ENCODE data around the gene RLN1. TPM values are rescaled to one million over a fixed set of nuclear protein-coding genes. Genes with fewer than 3 reads are reported as not detected.

Gene RLN1
- total and polyA plus RNA-seq, 2 of the 13 experiments (the other 11 are each of a cell fraction or from before 2014, with no cell fraction given) = not detected

DNA sequence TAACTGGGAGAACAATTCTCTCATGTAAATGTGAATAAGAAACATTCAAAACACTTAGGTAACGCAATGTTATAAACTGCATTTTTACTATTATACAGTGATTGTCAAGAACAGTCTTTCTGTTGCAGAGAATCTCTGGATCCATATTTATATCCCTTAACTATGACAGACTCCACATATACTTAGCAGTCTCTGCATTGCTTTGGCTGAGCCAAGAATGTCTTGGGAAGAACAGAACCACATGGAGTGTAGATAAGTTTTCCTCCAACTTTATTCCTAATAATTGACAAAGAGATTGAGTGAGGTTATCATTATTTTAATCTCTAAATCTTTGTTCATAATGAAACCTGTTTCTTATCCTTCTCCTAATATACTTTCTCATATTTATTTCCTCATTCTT is 15.6 kb upstream of the RLN1 start:
- POLR2A ChIA-PET = no interaction called here
- intact Hi-C loops (cut with micrococcal nuclease; ENCODE audit: unreplicated experiment) (no loop called here), in situ Hi-C loops (cut with HindIII; ENCODE audit: extremely low pct_ligation_motif_present, low pct_unique_long_range_greater_than_20kb) (no loop called here)
- BruUV-seq (replicated peaks) = no TSS peak
- Histone ChIP-seq H3K27me3 (ENCODE audit: control insufficient read depth in 1 of 2, insufficient read depth in 2 of 2, low read length in 2 of 2) (no peaks in the 10 kb centered on the region), H3K9ac (ENCODE audit: insufficient read depth, low read depth, low read length) (no peak overlapping the region), H3K4me3 (replicated peaks in 1 of 3; ENCODE audit: insufficient read depth in 1 of 3, low read depth in 2 of 3, low read length in 3 of 3) (no peak overlapping the region), H2AFZ (ENCODE audit: low read length) (no peak overlapping the region), H4K20me1 (ENCODE audit: insufficient read depth, low read length) (no peaks in the 10 kb centered on the region), H3K79me2 (ENCODE audit: insufficient read depth, low read length) (no peaks in the 10 kb centered on the region), H3K9me3 (ENCODE audit: low read length) (no peaks in the 10 kb centered on the region), H3K36me3 (replicated peaks in 1 of 2; ENCODE audit: control insufficient read depth in 1 of 2, insufficient read depth in 2 of 2, low read length in 2 of 2) (no peaks in the 10 kb centered on the region), H3K4me1 (ENCODE audit: insufficient read depth, low read length) (no peaks in the 10 kb centered on the region), H3K4me2 (ENCODE audit: low read depth, low read length) (no peak overlapping the region), H3K27ac (ENCODE audit: extremely low read length, insufficient read depth, low read length) (no peak overlapping the region)
- FAIRE-seq (no peak), ATAC-seq (no peak), DNase-seq (ENCODE audit: low spot score) (no peak)
- 93% methylated on average over 1 of the region's 1 CpG for WGBS (ENCODE audit: low lambda C conversion rate)
- CTCF ChIA-PET (ENCODE audit: low intra/inter-chr PET ratio, low total read pairs) = no interaction called here
- TF ChIP-seq, protein P1, sequence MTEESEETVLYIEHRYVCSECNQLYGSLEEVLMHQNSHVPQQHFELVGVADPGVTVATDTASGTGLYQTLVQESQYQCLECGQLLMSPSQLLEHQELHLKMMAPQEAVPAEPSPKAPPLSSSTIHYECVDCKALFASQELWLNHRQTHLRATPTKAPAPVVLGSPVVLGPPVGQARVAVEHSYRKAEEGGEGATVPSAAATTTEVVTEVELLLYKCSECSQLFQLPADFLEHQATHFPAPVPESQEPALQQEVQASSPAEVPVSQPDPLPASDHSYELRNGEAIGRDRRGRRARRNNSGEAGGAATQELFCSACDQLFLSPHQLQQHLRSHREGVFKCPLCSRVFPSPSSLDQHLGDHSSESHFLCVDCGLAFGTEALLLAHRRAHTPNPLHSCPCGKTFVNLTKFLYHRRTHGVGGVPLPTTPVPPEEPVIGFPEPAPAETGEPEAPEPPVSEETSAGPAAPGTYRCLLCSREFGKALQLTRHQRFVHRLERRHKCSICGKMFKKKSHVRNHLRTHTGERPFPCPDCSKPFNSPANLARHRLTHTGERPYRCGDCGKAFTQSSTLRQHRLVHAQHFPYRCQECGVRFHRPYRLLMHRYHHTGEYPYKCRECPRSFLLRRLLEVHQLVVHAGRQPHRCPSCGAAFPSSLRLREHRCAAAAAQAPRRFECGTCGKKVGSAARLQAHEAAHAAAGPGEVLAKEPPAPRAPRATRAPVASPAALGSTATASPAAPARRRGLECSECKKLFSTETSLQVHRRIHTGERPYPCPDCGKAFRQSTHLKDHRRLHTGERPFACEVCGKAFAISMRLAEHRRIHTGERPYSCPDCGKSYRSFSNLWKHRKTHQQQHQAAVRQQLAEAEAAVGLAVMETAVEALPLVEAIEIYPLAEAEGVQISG (CRISPR knock-in tag; IDR thresholded peaks at IDR 0.05) = no peak
- no peak for TF ChIP-seq ZNF776 (CRISPR knock-in tag; IDR thresholded peaks at IDR 0.05)
- no peak for TF ChIP-seq ZFP41 (CRISPR knock-in tag; IDR thresholded peaks at IDR 0.05; ENCODE audit: borderline replicate concordance)
- no peak for TF ChIP-seq ARID3A (IDR thresholded peaks at IDR 0.05; ENCODE audit: low read depth, low read length)
- TF ChIP-seq, protein P2, sequence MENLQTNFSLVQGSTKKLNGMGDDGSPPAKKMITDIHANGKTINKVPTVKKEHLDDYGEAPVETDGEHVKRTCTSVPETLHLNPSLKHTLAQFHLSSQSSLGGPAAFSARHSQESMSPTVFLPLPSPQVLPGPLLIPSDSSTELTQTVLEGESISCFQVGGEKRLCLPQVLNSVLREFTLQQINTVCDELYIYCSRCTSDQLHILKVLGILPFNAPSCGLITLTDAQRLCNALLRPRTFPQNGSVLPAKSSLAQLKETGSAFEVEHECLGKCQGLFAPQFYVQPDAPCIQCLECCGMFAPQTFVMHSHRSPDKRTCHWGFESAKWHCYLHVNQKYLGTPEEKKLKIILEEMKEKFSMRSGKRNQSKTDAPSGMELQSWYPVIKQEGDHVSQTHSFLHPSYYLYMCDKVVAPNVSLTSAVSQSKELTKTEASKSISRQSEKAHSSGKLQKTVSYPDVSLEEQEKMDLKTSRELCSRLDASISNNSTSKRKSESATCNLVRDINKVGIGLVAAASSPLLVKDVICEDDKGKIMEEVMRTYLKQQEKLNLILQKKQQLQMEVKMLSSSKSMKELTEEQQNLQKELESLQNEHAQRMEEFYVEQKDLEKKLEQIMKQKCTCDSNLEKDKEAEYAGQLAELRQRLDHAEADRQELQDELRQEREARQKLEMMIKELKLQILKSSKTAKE (CRISPR knock-in tag; IDR thresholded peaks at IDR 0.05; ENCODE audit: borderline replicate concordance) = no peak
- TF ChIP-seq JUND (CRISPR knock-in tag; IDR thresholded peaks at IDR 0.05) = no peak
- TF ChIP-seq PHF20 (CRISPR knock-in tag; IDR thresholded peaks at IDR 0.05) = no peak
- TF ChIP-seq SIN3B (IDR thresholded peaks at IDR 0.05; ENCODE audit: low read length) = no peak
- TF ChIP-seq SRSF9 (IDR thresholded peaks at IDR 0.05; ENCODE audit: borderline replicate concordance, insufficient read depth, low read depth, low read length, poor library complexity, severe bottlenecking) = no peak
- no peak for TF ChIP-seq ZNF451 (CRISPR knock-in tag; IDR thresholded peaks at IDR 0.05)
- TF ChIP-seq ZSCAN20 (CRISPR knock-in tag; IDR thresholded peaks at IDR 0.05; ENCODE audit: borderline replicate concordance) = no peak
- no peak for TF ChIP-seq RFXAP (CRISPR knock-in tag; IDR thresholded peaks at IDR 0.05; ENCODE audit: borderline replicate concordance)
- no peak for TF ChIP-seq ZFP36L1 (CRISPR knock-in tag; IDR thresholded peaks at IDR 0.05)
- TF ChIP-seq SAP130 (CRISPR knock-in tag; IDR thresholded peaks at IDR 0.05; ENCODE audit: low read depth) = no peak
- TF ChIP-seq NR2F6 (IDR thresholded peaks at IDR 0.05) = no peak
- TF ChIP-seq NR2F6 (CRISPR knock-in tag; IDR thresholded peaks at IDR 0.05) = no peak

Data from HepG2 (cell line).